Mesothelial cell of epicardium (in vitro differentiated cells): ENCODE measurements around the gene CFD. TPM values are rescaled to one million over a fixed set of nuclear protein-coding genes. Genes with fewer than 3 reads are reported as not detected.
"Not testable (repeated sequence)": the region's sequence is repeated elsewhere in the genome, so short reads cannot be mapped to it uniquely, and the experiment has no call there.

Source experiments
- DNase-seq, 2 experiments: peaks; one replicate each; pipeline ENCODE4 v3.0.0; 2021; ENCODE audit warnings: low spot score in 2 of 2; ENCODE audit not compliant: unreplicated experiment in 2 of 2
- H3K27ac Mint-ChIP-seq: 2 replicates; pipeline ENCODE4 v1.8.0; 2021; ENCODE audit warnings: mixed read lengths
- H3K27me3 Mint-ChIP-seq: 2 replicates; pipeline ENCODE4 v1.8.0; 2021; ENCODE audit warnings: low read depth, mixed read lengths
- H3K36me3 Mint-ChIP-seq: 2 replicates; pipeline ENCODE4 v1.8.0; 2021; ENCODE audit warnings: mixed read lengths
- H3K4me1 Mint-ChIP-seq: 2 replicates; pipeline ENCODE4 v1.8.0; 2021; ENCODE audit warnings: mixed read lengths
- H3K4me3 Mint-ChIP-seq: 2 replicates; pipeline ENCODE4 v1.8.0; 2021; ENCODE audit warnings: mild to moderate bottlenecking, moderate library complexity, mixed read lengths
- H3K9me3 Mint-ChIP-seq: 2 replicates; pipeline ENCODE4 v1.8.0; 2021; ENCODE audit warnings: mixed read lengths
- CTCF ChIP-seq: fragments of 200-600 bp; sonication (generic); IDR thresholded peaks from one replicate; pipeline ENCODE4 v1.5.0; 2021; ENCODE audit warnings: antibody characterized with exemption; ENCODE audit not compliant: unreplicated experiment
- total RNA-seq: library from RNA; stranded (reverse); gene quantifications from 3 replicates; pipeline ENCODE4 v1.2.1, GENCODE V29; 2021

The CFD gene
- total RNA-seq, 1 donor from 2014 or later = 3.2 TPM

GRCh38 chr19:816500-816857 is 43.0 kb upstream of the CFD start:
- Mint-ChIP-seq H3K4me3 (no peak overlapping the region), H3K4me1 (no peaks in the 10 kb centered on the region), H3K27me3 (no peaks in the 10 kb centered on the region)

GRCh38 chr19:820212-820611 is 39.3 kb upstream of the CFD start:
- H3K4me3 Mint-ChIP-seq = peak overlapping the region; percentile 70
- not testable (repeated sequence) for H3K4me1 Mint-ChIP-seq

More at GRCh38 chr19:816500-816857, 43.0 kb upstream of the CFD start:
- H3K27ac Mint-ChIP-seq = no peak overlapping the region
- DNase-seq = no peak
- H3K36me3 Mint-ChIP-seq = peaks cover 19% of the 10 kb centered on the region
- TF ChIP-seq CTCF = no peak
- no peaks in the 10 kb centered on the region for H3K9me3 Mint-ChIP-seq

GRCh38 chr19:821231-821824 is 38.1 kb upstream of the CFD start:
- Mint-ChIP-seq H3K27me3 (no peaks in the 10 kb centered on the region), H3K4me1 (peaks cover 6% of the 10 kb centered on the region), H3K4me3 (peak overlapping the region; percentile 70), H3K9me3 (no peaks in the 10 kb centered on the region), H3K27ac (no peak overlapping the region), H3K36me3 (peaks cover 5% of the 10 kb centered on the region)
- no peak for TF ChIP-seq CTCF
- DNase-seq = no peak

More at GRCh38 chr19:820212-820611, 39.3 kb upstream of the CFD start:
- peaks cover 11% of the 10 kb centered on the region for H3K36me3 Mint-ChIP-seq
- not testable (repeated sequence) for H3K27me3 Mint-ChIP-seq, H3K9me3 Mint-ChIP-seq, H3K27ac Mint-ChIP-seq, DNase-seq

GRCh38 chr19:821825-822503 is 37.5 kb upstream of the CFD start, which contains the start of gene PLPPR3:
Gene PLPPR3 (minus strand): TSS chr19:821955. CDS start chr19:821559, 396 bp downstream.
- Mint-ChIP-seq H3K4me1 (peaks cover 6% of the 10 kb centered on the region), H3K4me3 (peak within 1 kb of the TSS; percentile 70), H3K27ac (peak within 1 kb of the TSS; percentile 56), H3K27me3 (no peaks in the 10 kb centered on the region), H3K36me3 (peaks cover under 1% of the 10 kb centered on the region), H3K9me3 (no peaks in the 10 kb centered on the region)
- DNase-seq = peak in 1 of 2 experiments; percentile 69
- no peak for TF ChIP-seq CTCF

GRCh38 chr19:823565-824121 is 35.8 kb upstream of the CFD start:
- Mint-ChIP-seq H3K27me3 (no peaks in the 10 kb centered on the region), H3K36me3 (no peaks in the 10 kb centered on the region), H3K9me3 (no peaks in the 10 kb centered on the region), H3K4me1 (peaks cover 6% of the 10 kb centered on the region), H3K4me3 (peak overlapping the region; percentile 61), H3K27ac (peak overlapping the region; percentile 59)
- no peak for DNase-seq
- TF ChIP-seq CTCF = no peak

GRCh38 chr19:824885-825284 is 34.6 kb upstream of the CFD start:
- peaks cover 6% of the 10 kb centered on the region for H3K4me1 Mint-ChIP-seq
- H3K9me3 Mint-ChIP-seq = no peaks in the 10 kb centered on the region
- no peaks in the 10 kb centered on the region for H3K36me3 Mint-ChIP-seq
- no peak for DNase-seq
- H3K4me3 Mint-ChIP-seq = no peak overlapping the region
- TF ChIP-seq CTCF = no peak
- H3K27ac Mint-ChIP-seq = no peak overlapping the region
- H3K27me3 Mint-ChIP-seq = no peaks in the 10 kb centered on the region
